Activated T-cell treated with anti-CD3 and anti-CD28 coated beads, Interleukin-2, amount 50 U/mL, for 72 hours (primary cell): ENCODE results near the gene BUD31. TPM values are rescaled to one million over a fixed set of nuclear protein-coding genes. Genes with fewer than 3 reads are reported as not detected.
"Not testable (repeated sequence)": the region's sequence is repeated elsewhere in the genome, so short reads cannot be mapped to it uniquely, and the experiment has no call there.

Experiments used
- ATAC-seq, 2 donors: fragments of 150-1000 bp; cut with Tn5 transposase; replicated peaks in 1 of 2; 2 replicates each; pipeline ENCODE4 v1.10.0; 2021; ENCODE audit warnings: moderate library complexity in 2 of 2, mild to moderate bottlenecking in 1 of 2
- DNase-seq, 2 donors: peaks; one replicate each; pipeline ENCODE4 v3.0.0; 2021 to 2022; ENCODE audit warnings: mixed read lengths in 1 of 2
- H3K27ac Mint-ChIP-seq: one replicate; pipeline ENCODE4 v1.8.0; 2022; ENCODE audit warnings: mild to moderate bottlenecking, moderate library complexity, mixed read lengths
- H3K27me3 Mint-ChIP-seq: one replicate; pipeline ENCODE4 v1.8.0; 2022; ENCODE audit warnings: low read depth, mixed read lengths
- H3K36me3 Mint-ChIP-seq, 2 donors: one replicate each; pipeline ENCODE4 v1.8.0; 2022; ENCODE audit warnings: mixed read lengths in 2 of 2, mild to moderate bottlenecking in 1 of 2; ENCODE audit not compliant: insufficient read depth in 2 of 2
- H3K4me1 Mint-ChIP-seq: one replicate; pipeline ENCODE4 v1.8.0; 2022; ENCODE audit warnings: low read depth, mixed read lengths
- H3K4me3 Mint-ChIP-seq, 2 donors: one replicate each; pipeline ENCODE4 v1.8.0; 2022; ENCODE audit warnings: mild to moderate bottlenecking in 2 of 2, mixed read lengths in 2 of 2, moderate library complexity in 2 of 2
- H3K9me3 Mint-ChIP-seq, 2 donors: one replicate each; pipeline ENCODE4 v1.8.0; 2022; ENCODE audit warnings: mixed read lengths in 2 of 2
- total RNA-seq, 2 donors: library from RNA; stranded (reverse); gene quantifications; one replicate each; pipeline ENCODE4 v1.2.3, GENCODE V29; 2022

Gene BUD31
- total RNA-seq, 2 donors from 2014 or later: 218 to 228 TPM

- peak overlapping the region; percentile 86 to 87 for H3K4me3 Mint-ChIP-seq
- no peak for DNase-seq
- H3K27me3 Mint-ChIP-seq: no peaks in the 10 kb centered on the region
- H3K36me3 Mint-ChIP-seq: peaks cover 0 to 9% of the 10 kb centered on the region in 2 donors
- peaks cover 36% of the 10 kb centered on the region for H3K4me1 Mint-ChIP-seq
- no peak for ATAC-seq
- no peaks in the 10 kb centered on the region for H3K9me3 Mint-ChIP-seq
- H3K27ac Mint-ChIP-seq: peak overlapping the region; percentile 77
Observed at GRCh38 chr7:99373091-99374066, 35.4 kb upstream of the BUD31 start.

GRCh38 chr7:99374111-99375064 is 34.4 kb upstream of the BUD31 start, which contains the start of gene ARPC1B:
Gene ARPC1B (plus strand): TSS chr7:99374730. CDS start chr7:99385715, 10,985 bp downstream.
- Mint-ChIP-seq H3K4me1 (peaks cover 43% of the 10 kb centered on the region), H3K27me3 (no peaks in the 10 kb centered on the region), H3K9me3 (no peaks in the 10 kb centered on the region), H3K27ac (peak within 1 kb of the TSS; percentile 77), H3K36me3 (peaks cover 3 to 9% of the 10 kb centered on the region in 2 donors), H3K4me3 (peak within 1 kb of the TSS; percentile 86 to 87)
- ATAC-seq: peak; percentile 77 to 80
- peak; percentile 85 to 88 for DNase-seq

GRCh38 chr7:99375070-99375807 is 33.5 kb upstream of the BUD31 start:
- Mint-ChIP-seq H3K4me1 (peaks cover 47% of the 10 kb centered on the region), H3K4me3 (peak overlapping the region; percentile 76 to 86), H3K9me3 (no peaks in the 10 kb centered on the region), H3K27ac (no peak overlapping the region), H3K27me3 (no peaks in the 10 kb centered on the region), H3K36me3 (peaks cover 3 to 9% of the 10 kb centered on the region in 2 donors)
- ATAC-seq (peak; percentile 64 to 65), DNase-seq (peak; percentile 82 to 83)

- Mint-ChIP-seq H3K4me3 (peak overlapping the region; percentile 67 to 81), H3K27ac (peak overlapping the region; percentile 67), H3K4me1 (peaks cover 66% of the 10 kb centered on the region), H3K36me3 (peaks cover 3 to 20% of the 10 kb centered on the region in 2 donors), H3K27me3 (no peaks in the 10 kb centered on the region), H3K9me3 (no peaks in the 10 kb centered on the region)
- DNase-seq (peak; percentile 47 to 49), ATAC-seq (peak in 1 of 2 donors; percentile 18)
Observed at GRCh38 chr7:99379043-99379577, 29.7 kb upstream of the BUD31 start.

GRCh38 chr7:99379693-99380031 is 29.1 kb upstream of the BUD31 start:
- H3K4me1 Mint-ChIP-seq: peaks cover 67% of the 10 kb centered on the region
- ATAC-seq: peak in 1 of 2 donors; percentile 10
- not testable (repeated sequence) for H3K9me3 Mint-ChIP-seq

GRCh38 chr7:99380032-99380822 is 28.5 kb upstream of the BUD31 start:
- Mint-ChIP-seq H3K27ac (peak overlapping the region; percentile 67), H3K4me3 (peak overlapping the region; percentile 67 to 81), H3K9me3 (no peaks in the 10 kb centered on the region), H3K27me3 (no peaks in the 10 kb centered on the region), H3K4me1 (peaks cover 67% of the 10 kb centered on the region), H3K36me3 (peaks cover 3 to 20% of the 10 kb centered on the region in 2 donors)
- DNase-seq: peak; percentile 35 to 39
- ATAC-seq: peak; percentile 19 to 28

More at GRCh38 chr7:99379693-99380031, 29.1 kb upstream of the BUD31 start:
- peak overlapping the region; percentile 67 for H3K27ac Mint-ChIP-seq
- H3K27me3 Mint-ChIP-seq: not testable (repeated sequence)
- H3K36me3 Mint-ChIP-seq: peaks cover 3 to 20% of the 10 kb centered on the region in 2 donors
- DNase-seq: peak in 1 of 2 donors; percentile 48
- H3K4me3 Mint-ChIP-seq: peak overlapping the region; percentile 67 to 81

- H3K4me1 Mint-ChIP-seq: peaks cover 68% of the 10 kb centered on the region
- H3K9me3 Mint-ChIP-seq: no peaks in the 10 kb centered on the region
- H3K36me3 Mint-ChIP-seq: peaks cover 3 to 22% of the 10 kb centered on the region in 2 donors
- no peaks in the 10 kb centered on the region for H3K27me3 Mint-ChIP-seq
- DNase-seq (peak; percentile 85 to 89), ATAC-seq (peak; percentile 89 to 93)
- peak overlapping the region; percentile 67 to 81 for H3K4me3 Mint-ChIP-seq
- peak overlapping the region; percentile 67 for H3K27ac Mint-ChIP-seq
Observed at GRCh38 chr7:99380823-99381663, 27.7 kb upstream of the BUD31 start.

- H3K4me3 Mint-ChIP-seq: peak overlapping the region; percentile 67 to 81
- DNase-seq (no peak), ATAC-seq (no peak)
- peaks cover 65% of the 10 kb centered on the region for H3K4me1 Mint-ChIP-seq
- no peaks in the 10 kb centered on the region for H3K27me3 Mint-ChIP-seq
- no peaks in the 10 kb centered on the region for H3K9me3 Mint-ChIP-seq
- peaks cover 3 to 23% of the 10 kb centered on the region in 2 donors for H3K36me3 Mint-ChIP-seq
- peak overlapping the region; percentile 67 for H3K27ac Mint-ChIP-seq
Observed at GRCh38 chr7:99381664-99382075, 27.1 kb upstream of the BUD31 start.

GRCh38 chr7:99383203-99383602 is 25.6 kb upstream of the BUD31 start:
- no peak overlapping the region for H3K4me3 Mint-ChIP-seq
- H3K27ac Mint-ChIP-seq: peak overlapping the region; percentile 83
- peaks cover 50% of the 10 kb centered on the region for H3K4me1 Mint-ChIP-seq
- no peaks in the 10 kb centered on the region for H3K27me3 Mint-ChIP-seq
- DNase-seq: no peak
- no peak for ATAC-seq
- no peaks in the 10 kb centered on the region for H3K9me3 Mint-ChIP-seq
- H3K36me3 Mint-ChIP-seq: peaks cover 3 to 23% of the 10 kb centered on the region in 2 donors

GRCh38 chr7:99383791-99384370 is 24.9 kb upstream of the BUD31 start:
- H3K36me3 Mint-ChIP-seq: peaks cover 3 to 25% of the 10 kb centered on the region in 2 donors
- no peaks in the 10 kb centered on the region for H3K9me3 Mint-ChIP-seq
- DNase-seq: no peak
- H3K4me3 Mint-ChIP-seq: peak overlapping the region in 1 of 2 donors; percentile 22
- peak overlapping the region; percentile 89 for H3K27ac Mint-ChIP-seq
- ATAC-seq: no peak
- H3K27me3 Mint-ChIP-seq: no peaks in the 10 kb centered on the region
- peaks cover 47% of the 10 kb centered on the region for H3K4me1 Mint-ChIP-seq
